ENCODE measurements around the gene SPIRE2. TPM values are rescaled to one million over a fixed set of nuclear protein-coding genes. Genes with fewer than 3 reads are reported as not detected.
"Not testable (repeated sequence)": the region's sequence is repeated elsewhere in the genome, so short reads cannot be mapped to it uniquely, and the experiment has no call there.

Gene SPIRE2
- total and polyA plus RNA-seq, 9 of the 15 experiments (the other 6 are each of a cell fraction or from before 2014, with no cell fraction given), result 0.70 to 7.5 (median 4.6) TPM

DNA sequence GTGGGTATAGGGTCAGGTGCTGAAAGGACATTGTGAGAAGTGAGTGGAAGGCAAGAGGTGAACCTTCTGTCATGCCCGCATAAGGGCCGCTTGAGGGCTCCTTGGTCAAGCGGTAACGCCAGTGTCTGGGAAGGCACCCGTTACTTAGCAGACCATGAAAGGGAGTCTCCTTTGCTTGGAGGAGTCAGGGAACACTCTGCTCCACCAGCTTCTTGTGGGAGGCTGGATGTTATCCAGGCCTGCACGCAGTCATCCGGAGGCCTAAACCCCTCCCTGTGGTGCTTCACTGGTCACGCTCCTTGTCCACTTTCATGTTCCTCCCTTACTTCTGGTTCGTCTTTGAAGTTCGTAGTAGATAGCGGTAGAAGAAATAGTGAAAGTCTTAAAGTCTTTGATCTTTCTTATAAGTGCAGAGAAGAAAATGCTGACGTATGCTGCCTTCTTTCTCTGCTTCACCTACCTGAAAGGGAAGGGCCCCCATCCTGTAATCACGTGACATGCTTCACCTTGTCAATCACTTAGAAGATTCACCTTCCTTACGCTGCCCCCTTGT lies 9.3 kb upstream of the SPIRE2 start (continued):
- TF ChIP-seq, protein P1, sequence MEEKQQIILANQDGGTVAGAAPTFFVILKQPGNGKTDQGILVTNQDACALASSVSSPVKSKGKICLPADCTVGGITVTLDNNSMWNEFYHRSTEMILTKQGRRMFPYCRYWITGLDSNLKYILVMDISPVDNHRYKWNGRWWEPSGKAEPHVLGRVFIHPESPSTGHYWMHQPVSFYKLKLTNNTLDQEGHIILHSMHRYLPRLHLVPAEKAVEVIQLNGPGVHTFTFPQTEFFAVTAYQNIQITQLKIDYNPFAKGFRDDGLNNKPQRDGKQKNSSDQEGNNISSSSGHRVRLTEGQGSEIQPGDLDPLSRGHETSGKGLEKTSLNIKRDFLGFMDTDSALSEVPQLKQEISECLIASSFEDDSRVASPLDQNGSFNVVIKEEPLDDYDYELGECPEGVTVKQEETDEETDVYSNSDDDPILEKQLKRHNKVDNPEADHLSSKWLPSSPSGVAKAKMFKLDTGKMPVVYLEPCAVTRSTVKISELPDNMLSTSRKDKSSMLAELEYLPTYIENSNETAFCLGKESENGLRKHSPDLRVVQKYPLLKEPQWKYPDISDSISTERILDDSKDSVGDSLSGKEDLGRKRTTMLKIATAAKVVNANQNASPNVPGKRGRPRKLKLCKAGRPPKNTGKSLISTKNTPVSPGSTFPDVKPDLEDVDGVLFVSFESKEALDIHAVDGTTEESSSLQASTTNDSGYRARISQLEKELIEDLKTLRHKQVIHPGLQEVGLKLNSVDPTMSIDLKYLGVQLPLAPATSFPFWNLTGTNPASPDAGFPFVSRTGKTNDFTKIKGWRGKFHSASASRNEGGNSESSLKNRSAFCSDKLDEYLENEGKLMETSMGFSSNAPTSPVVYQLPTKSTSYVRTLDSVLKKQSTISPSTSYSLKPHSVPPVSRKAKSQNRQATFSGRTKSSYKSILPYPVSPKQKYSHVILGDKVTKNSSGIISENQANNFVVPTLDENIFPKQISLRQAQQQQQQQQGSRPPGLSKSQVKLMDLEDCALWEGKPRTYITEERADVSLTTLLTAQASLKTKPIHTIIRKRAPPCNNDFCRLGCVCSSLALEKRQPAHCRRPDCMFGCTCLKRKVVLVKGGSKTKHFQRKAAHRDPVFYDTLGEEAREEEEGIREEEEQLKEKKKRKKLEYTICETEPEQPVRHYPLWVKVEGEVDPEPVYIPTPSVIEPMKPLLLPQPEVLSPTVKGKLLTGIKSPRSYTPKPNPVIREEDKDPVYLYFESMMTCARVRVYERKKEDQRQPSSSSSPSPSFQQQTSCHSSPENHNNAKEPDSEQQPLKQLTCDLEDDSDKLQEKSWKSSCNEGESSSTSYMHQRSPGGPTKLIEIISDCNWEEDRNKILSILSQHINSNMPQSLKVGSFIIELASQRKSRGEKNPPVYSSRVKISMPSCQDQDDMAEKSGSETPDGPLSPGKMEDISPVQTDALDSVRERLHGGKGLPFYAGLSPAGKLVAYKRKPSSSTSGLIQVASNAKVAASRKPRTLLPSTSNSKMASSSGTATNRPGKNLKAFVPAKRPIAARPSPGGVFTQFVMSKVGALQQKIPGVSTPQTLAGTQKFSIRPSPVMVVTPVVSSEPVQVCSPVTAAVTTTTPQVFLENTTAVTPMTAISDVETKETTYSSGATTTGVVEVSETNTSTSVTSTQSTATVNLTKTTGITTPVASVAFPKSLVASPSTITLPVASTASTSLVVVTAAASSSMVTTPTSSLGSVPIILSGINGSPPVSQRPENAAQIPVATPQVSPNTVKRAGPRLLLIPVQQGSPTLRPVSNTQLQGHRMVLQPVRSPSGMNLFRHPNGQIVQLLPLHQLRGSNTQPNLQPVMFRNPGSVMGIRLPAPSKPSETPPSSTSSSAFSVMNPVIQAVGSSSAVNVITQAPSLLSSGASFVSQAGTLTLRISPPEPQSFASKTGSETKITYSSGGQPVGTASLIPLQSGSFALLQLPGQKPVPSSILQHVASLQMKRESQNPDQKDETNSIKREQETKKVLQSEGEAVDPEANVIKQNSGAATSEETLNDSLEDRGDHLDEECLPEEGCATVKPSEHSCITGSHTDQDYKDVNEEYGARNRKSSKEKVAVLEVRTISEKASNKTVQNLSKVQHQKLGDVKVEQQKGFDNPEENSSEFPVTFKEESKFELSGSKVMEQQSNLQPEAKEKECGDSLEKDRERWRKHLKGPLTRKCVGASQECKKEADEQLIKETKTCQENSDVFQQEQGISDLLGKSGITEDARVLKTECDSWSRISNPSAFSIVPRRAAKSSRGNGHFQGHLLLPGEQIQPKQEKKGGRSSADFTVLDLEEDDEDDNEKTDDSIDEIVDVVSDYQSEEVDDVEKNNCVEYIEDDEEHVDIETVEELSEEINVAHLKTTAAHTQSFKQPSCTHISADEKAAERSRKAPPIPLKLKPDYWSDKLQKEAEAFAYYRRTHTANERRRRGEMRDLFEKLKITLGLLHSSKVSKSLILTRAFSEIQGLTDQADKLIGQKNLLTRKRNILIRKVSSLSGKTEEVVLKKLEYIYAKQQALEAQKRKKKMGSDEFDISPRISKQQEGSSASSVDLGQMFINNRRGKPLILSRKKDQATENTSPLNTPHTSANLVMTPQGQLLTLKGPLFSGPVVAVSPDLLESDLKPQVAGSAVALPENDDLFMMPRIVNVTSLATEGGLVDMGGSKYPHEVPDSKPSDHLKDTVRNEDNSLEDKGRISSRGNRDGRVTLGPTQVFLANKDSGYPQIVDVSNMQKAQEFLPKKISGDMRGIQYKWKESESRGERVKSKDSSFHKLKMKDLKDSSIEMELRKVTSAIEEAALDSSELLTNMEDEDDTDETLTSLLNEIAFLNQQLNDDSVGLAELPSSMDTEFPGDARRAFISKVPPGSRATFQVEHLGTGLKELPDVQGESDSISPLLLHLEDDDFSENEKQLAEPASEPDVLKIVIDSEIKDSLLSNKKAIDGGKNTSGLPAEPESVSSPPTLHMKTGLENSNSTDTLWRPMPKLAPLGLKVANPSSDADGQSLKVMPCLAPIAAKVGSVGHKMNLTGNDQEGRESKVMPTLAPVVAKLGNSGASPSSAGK (IDR thresholded peaks at IDR 0.05), result peak; percentile 55
- TF ChIP-seq RAD51 (IDR thresholded peaks at IDR 0.05; ENCODE audit: borderline replicate concordance, low read depth), result peak; percentile 94
- TF ChIP-seq TOE1 (IDR thresholded peaks at IDR 0.05; ENCODE audit: borderline replicate concordance), result peak; percentile 94
- not testable (repeated sequence) for TF ChIP-seq TOE1 (CRISPR knock-in tag; IDR thresholded peaks at IDR 0.05; ENCODE audit: borderline replicate concordance, low read depth); REST (CRISPR knock-in tag; IDR thresholded peaks at IDR 0.05; ENCODE audit: low read depth)
- peak; percentile 52 for TF ChIP-seq MAFK (IDR thresholded peaks at IDR 0.05; ENCODE audit: low read length)
- peak; percentile 33; the same call in 1 of the 2 replicates for TF ChIP-seq REST (IDR thresholded peaks at IDR 0.05; ENCODE audit: borderline replicate concordance)

Data from K562 (cell line).